GM18508 (cell line): Measurements from ENCODE around the gene KCTD11.
"Not testable (repeated sequence)": the region's sequence is repeated elsewhere in the genome, so short reads cannot be mapped to it uniquely, and the experiment has no call there.

Experiments used
- ATAC-seq: cut with Tn5 transposase; IDR thresholded peaks from one replicate; pipeline ENCODE4 v1.9.1; 2021; ENCODE audit warnings: moderate number of reproducible peaks; ENCODE audit not compliant: insufficient read depth, unreplicated experiment

Gene KCTD11

GRCh38 chr17:7321466-7321865 lies 30.5 kb upstream of the KCTD11 start:
- no peak for ATAC-seq

GRCh38 chr17:7322520-7323194 lies 29.3 kb upstream of the KCTD11 start:
- no peak for ATAC-seq

GRCh38 chr17:7323731-7324437 lies 28.1 kb upstream of the KCTD11 start:
- ATAC-seq, result no peak

GRCh38 chr17:7324438-7324779 lies 27.6 kb upstream of the KCTD11 start:
- ATAC-seq, result no peak

GRCh38 chr17:7325031-7325528 lies 26.9 kb upstream of the KCTD11 start:
- ATAC-seq, result no peak

- no peak for ATAC-seq
These were observed 25.8 kb upstream of the KCTD11 start for GRCh38 chr17:7326186-7326585.

GRCh38 chr17:7327056-7327455 lies 24.9 kb upstream of the KCTD11 start:
- ATAC-seq, result no peak

GRCh38 chr17:7327501-7327900 lies 24.5 kb upstream of the KCTD11 start:
- no peak for ATAC-seq

GRCh38 chr17:7328009-7328408 lies 24.0 kb upstream of the KCTD11 start:
- ATAC-seq, result no peak

GRCh38 chr17:7328840-7329373 lies 23.1 kb upstream of the KCTD11 start, which contains the start of gene NEURL4:
NEURL4 (minus strand) TSS chr17:7329335; CDS start chr17:7329312, 23 bp downstream.
- ATAC-seq, result no peak

GRCh38 chr17:7329374-7329996 lies 22.5 kb upstream of the KCTD11 start:
- peak; percentile 38 for ATAC-seq

GRCh38 chr17:7329997-7330637 lies 21.8 kb upstream of the KCTD11 start:
- ATAC-seq, result peak; percentile 22

GRCh38 chr17:7330638-7331015 lies 21.3 kb upstream of the KCTD11 start:
- no peak for ATAC-seq

GRCh38 chr17:7332111-7332510 lies 19.9 kb upstream of the KCTD11 start:
- no peak for ATAC-seq

GRCh38 chr17:7332600-7333069 lies 19.3 kb upstream of the KCTD11 start:
- not testable (repeated sequence) for ATAC-seq

GRCh38 chr17:7334938-7335538 lies 16.9 kb upstream of the KCTD11 start:
- no peak for ATAC-seq

GRCh38 chr17:7335765-7336164 lies 16.2 kb upstream of the KCTD11 start:
- ATAC-seq, result not testable (repeated sequence)

- no peak for ATAC-seq
These were observed 15.5 kb upstream of the KCTD11 start, which contains the start of gene ACAP1 for GRCh38 chr17:7336240-7337175. ACAP1 (plus strand) TSS chr17:7336529; CDS start chr17:7336735, 206 bp downstream.

- ATAC-seq, result not testable (repeated sequence)
These were observed 14.4 kb upstream of the KCTD11 start for GRCh38 chr17:7337600-7337999.
